HL-60 (cell line): ENCODE data around the gene TRIO.

Experiments used
- DNase-seq, 2 experiments: peaks; one replicate each; pipeline ENCODE4 v3.0.0-alpha.2; 2010 to 2020; ENCODE audit warnings: low read depth in 1 of 2, low spot score in 1 of 2
- H3K27ac ChIP-seq: fragments of 250-450 bp; sonication (Bioruptor Pico); replicated peaks from 2 replicates; pipeline ENCODE4 v1.5.1; 2020; ENCODE audit warnings: mild to moderate bottlenecking, moderate library complexity
- H3K27me3 ChIP-seq: fragments of 250-450 bp; sonication (Bioruptor Pico); 2 replicates; pipeline ENCODE4 v1.5.1; 2021; ENCODE audit warnings: mild to moderate bottlenecking, moderate library complexity; ENCODE audit not compliant: insufficient read depth, poor library complexity, severe bottlenecking
- H3K4me3 ChIP-seq: replicated peaks from 2 replicates; pipeline ENCODE4 v1.5.1; 2011; ENCODE audit warnings: mild to moderate bottlenecking, control low read depth, low read length; ENCODE audit not compliant: insufficient read depth
- GABPA ChIP-seq: IDR thresholded peaks from 2 replicates; pipeline ENCODE4 v1.6.1; 2012; ENCODE audit warnings: low read depth
- POLR2AphosphoS5 ChIP-seq: IDR thresholded peaks from 2 replicates; pipeline ENCODE4 v1.6.1; 2012; ENCODE audit warnings: low read depth
- REST ChIP-seq: IDR thresholded peaks from 2 replicates; pipeline ENCODE4 v1.6.1; 2012; ENCODE audit warnings: low read depth; ENCODE audit not compliant: insufficient replicate concordance
- SPI1 ChIP-seq: IDR thresholded peaks from 2 replicates; pipeline ENCODE4 v1.6.1; 2012; ENCODE audit warnings: low read depth, mild to moderate bottlenecking, borderline replicate concordance
- TF ChIP-seq, protein P1 (sequence below): IDR thresholded peaks from one replicate; pipeline ENCODE4 v1.5.1; 2011; ENCODE audit warnings: low read length, control low read depth, inconsistent platforms; ENCODE audit not compliant: insufficient read depth

TRIO gene

DNA sequence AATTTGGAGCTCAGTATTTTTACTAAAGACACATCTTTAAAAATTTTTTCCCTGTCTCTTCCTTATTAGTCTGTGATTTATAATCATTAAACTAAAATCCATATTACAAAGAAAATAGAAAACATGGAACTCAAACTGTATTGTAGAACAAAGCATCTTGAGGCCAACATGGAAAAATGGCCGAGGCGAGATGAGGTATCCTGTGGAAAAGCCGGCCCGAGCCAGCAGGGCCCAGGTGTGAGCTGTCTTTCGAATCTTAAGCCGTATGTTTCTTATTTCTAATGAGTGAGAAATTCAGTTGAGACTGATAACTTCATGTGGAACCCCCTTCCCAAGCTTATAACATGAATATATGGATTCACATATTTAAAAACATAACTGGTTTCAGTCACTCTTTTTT, 268.1 kb downstream of the TRIO start:
- H3K4me3 ChIP-seq: no peak overlapping the region
- no peak for TF ChIP-seq POLR2AphosphoS5
- no peak for TF ChIP-seq REST
- TF ChIP-seq SPI1: no peak
- TF ChIP-seq, protein P1, sequence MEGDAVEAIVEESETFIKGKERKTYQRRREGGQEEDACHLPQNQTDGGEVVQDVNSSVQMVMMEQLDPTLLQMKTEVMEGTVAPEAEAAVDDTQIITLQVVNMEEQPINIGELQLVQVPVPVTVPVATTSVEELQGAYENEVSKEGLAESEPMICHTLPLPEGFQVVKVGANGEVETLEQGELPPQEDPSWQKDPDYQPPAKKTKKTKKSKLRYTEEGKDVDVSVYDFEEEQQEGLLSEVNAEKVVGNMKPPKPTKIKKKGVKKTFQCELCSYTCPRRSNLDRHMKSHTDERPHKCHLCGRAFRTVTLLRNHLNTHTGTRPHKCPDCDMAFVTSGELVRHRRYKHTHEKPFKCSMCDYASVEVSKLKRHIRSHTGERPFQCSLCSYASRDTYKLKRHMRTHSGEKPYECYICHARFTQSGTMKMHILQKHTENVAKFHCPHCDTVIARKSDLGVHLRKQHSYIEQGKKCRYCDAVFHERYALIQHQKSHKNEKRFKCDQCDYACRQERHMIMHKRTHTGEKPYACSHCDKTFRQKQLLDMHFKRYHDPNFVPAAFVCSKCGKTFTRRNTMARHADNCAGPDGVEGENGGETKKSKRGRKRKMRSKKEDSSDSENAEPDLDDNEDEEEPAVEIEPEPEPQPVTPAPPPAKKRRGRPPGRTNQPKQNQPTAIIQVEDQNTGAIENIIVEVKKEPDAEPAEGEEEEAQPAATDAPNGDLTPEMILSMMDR: no peak
- no peak for TF ChIP-seq GABPA
- no peak for DNase-seq
- no peak overlapping the region for H3K27ac ChIP-seq
- H3K27me3 ChIP-seq: no peaks in the 10 kb centered on the region

GRCh38 chr5:14413331-14413750, 270.2 kb downstream of the TRIO start:
- H3K27ac ChIP-seq: no peak overlapping the region
- TF ChIP-seq REST (no peak), SPI1 (no peak), GABPA (no peak), POLR2AphosphoS5 (no peak)
- TF ChIP-seq, protein P1: no peak
- H3K4me3 ChIP-seq: no peak overlapping the region
- DNase-seq: no peak
- H3K27me3 ChIP-seq: no peaks in the 10 kb centered on the region

DNA sequence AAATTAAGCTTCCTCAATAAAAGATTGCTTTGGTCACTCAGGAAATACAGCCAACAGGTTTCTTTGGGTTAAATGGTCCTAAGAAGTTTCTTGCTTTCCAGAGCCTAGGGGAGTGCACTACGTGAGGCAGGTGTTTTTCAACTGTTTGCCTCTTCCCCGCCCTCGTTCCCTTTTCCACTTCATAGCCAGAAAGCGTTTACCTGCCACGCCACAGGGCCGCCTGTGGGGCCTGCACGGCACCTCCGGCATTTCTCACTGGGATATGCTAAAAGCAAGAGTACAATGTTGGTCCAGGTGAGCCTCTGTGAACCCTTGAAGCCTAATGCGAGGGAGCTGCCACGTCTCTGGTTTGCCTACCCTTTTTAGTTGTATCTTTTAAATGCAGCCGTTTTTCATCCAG, 270.9 kb downstream of the TRIO start:
- Histone ChIP-seq H3K4me3 (no peak overlapping the region), H3K27me3 (no peaks in the 10 kb centered on the region), H3K27ac (no peak overlapping the region)
- no peak for TF ChIP-seq GABPA
- TF ChIP-seq REST: no peak
- no peak for TF ChIP-seq POLR2AphosphoS5
- TF ChIP-seq, protein P1: no peak
- no peak for TF ChIP-seq SPI1
- no peak for DNase-seq
